Erythroblast (primary cell): ENCODE measurements around the gene SNRPA1.

ENCODE experiments used
- GATA1 ChIP-seq: IDR thresholded peaks from 2 replicates; pipeline ENCODE4 v1.6.1; 2011; ENCODE audit warnings: low read depth, mild to moderate bottlenecking, control low read depth, low read length, moderate library complexity
- POLR2A ChIP-seq: IDR thresholded peaks from 2 replicates; pipeline ENCODE4 v1.6.1; 2011; ENCODE audit warnings: mild to moderate bottlenecking, low read length

- TF ChIP-seq POLR2A (no peak), GATA1 (no peak)
Observed at GRCh38 chr15:101310508-101310907, 15.5 kb upstream of the SNRPA1 start.
